ENCODE measurements around the gene TTBK2. TPM values are rescaled to one million over a fixed set of nuclear protein-coding genes. Genes with fewer than 3 reads are reported as not detected.

TTBK2 gene
- total RNA-seq, 1 experiment from 2014 or later = 17.2 TPM

DNA sequence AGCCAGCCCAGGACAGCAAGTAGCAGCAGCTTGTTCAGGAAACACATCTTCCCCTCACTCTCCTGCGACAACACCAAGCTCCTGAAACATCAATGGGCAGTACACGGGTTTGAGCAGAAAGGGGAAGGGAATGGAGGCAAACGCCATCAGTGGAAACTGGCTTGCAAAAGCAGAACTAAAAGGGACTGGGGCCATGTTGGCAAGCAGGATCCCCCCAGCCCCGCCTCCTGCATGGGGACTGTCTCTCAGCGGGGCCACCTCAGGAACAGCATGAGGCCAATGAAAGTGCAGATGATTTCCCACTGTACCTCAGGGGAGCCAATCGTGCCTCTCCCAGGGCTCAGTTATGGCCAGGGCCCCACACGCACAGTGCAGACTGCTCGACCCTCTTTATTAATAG lies 190.4 kb downstream of the TTBK2 start:
- ChIA-PET POLR2A (interaction anchor here (0.6 to 0.7 kb wide), 2 partner anchors 21 to 28 kb away, joined by 6 read pairs; no protein-coding TSS in a partner anchor), CTCF (no interaction called here)
- ATAC-seq (no peak), DNase-seq (ENCODE audit: low read depth, low spot score) (no peak)
- in situ Hi-C loops (cut with HindIII; ENCODE audit: low pct_unique_long_range_greater_than_20kb, low sequenced_read_pairs) (no loop called here), intact Hi-C loops (cut with micrococcal nuclease; ENCODE audit: unreplicated experiment) (no loop called here)
- 0 out of 2 replicates have a peak, but pooled peaks cover 3% of the 10 kb centered on the region for H3K4me1 ChIP-seq (ENCODE audit: control insufficient read depth, insufficient read depth, low read length)
- TF ChIP-seq SIN3A (IDR thresholded peaks at IDR 0.05; ENCODE audit: borderline replicate concordance, insufficient read depth, low read depth, low read length) = no peak
- TF ChIP-seq, protein P1, sequence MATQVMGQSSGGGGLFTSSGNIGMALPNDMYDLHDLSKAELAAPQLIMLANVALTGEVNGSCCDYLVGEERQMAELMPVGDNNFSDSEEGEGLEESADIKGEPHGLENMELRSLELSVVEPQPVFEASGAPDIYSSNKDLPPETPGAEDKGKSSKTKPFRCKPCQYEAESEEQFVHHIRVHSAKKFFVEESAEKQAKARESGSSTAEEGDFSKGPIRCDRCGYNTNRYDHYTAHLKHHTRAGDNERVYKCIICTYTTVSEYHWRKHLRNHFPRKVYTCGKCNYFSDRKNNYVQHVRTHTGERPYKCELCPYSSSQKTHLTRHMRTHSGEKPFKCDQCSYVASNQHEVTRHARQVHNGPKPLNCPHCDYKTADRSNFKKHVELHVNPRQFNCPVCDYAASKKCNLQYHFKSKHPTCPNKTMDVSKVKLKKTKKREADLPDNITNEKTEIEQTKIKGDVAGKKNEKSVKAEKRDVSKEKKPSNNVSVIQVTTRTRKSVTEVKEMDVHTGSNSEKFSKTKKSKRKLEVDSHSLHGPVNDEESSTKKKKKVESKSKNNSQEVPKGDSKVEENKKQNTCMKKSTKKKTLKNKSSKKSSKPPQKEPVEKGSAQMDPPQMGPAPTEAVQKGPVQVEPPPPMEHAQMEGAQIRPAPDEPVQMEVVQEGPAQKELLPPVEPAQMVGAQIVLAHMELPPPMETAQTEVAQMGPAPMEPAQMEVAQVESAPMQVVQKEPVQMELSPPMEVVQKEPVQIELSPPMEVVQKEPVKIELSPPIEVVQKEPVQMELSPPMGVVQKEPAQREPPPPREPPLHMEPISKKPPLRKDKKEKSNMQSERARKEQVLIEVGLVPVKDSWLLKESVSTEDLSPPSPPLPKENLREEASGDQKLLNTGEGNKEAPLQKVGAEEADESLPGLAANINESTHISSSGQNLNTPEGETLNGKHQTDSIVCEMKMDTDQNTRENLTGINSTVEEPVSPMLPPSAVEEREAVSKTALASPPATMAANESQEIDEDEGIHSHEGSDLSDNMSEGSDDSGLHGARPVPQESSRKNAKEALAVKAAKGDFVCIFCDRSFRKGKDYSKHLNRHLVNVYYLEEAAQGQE (IDR thresholded peaks at IDR 0.05; ENCODE audit: insufficient read depth in 1 of 2, low read depth in 2 of 2, low read length in 1 of 2) = no peak
- TF ChIP-seq TCF7L2 (IDR thresholded peaks at IDR 0.05; ENCODE audit: low read depth, low read length) = no peak
- TF ChIP-seq POLR2AphosphoS5 (IDR thresholded peaks at IDR 0.05; ENCODE audit: low read depth, low read length) = no peak
- TF ChIP-seq CTCF (IDR thresholded peaks at IDR 0.05) = no peak
- no TSS peak for BruUV-seq (replicated peaks)
- no peaks in the 10 kb centered on the region for H3K27me3 ChIP-seq (ENCODE audit: control insufficient read depth, insufficient read depth, low read length)
- no peak overlapping the region for H3K27ac ChIP-seq (ENCODE audit: low read length)
- no peak overlapping the region for H3K4me3 ChIP-seq (ENCODE audit: low read depth in 2 of 2, low read length in 2 of 2)
- no peaks in the 10 kb centered on the region for H3K9me3 ChIP-seq (ENCODE audit: control insufficient read depth, insufficient read depth, low read depth, low read length)
- peaks cover 2% of the 10 kb centered on the region for H3K36me3 ChIP-seq (ENCODE audit: control insufficient read depth, insufficient read depth, low read length)

DNA sequence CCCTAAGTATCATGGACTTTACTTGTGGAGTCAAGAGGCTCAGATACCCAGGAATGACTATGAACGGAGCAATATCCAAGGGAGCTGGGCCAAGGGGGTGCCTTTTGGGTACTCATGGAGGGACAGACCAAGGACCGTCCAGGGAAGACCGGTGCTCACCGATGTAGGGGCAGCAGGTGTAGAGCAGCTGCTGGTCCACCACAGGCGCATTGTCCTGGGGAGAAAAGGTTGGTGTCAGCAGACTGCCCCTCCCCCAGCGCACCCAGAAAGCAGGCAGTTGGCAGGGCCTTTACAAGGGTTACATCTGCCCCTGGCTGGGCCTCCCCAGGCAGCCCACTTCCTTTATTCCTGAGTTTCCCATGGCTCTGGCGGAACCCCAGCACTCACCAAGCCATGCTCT lies 191.2 kb downstream of the TTBK2 start:
- BruUV-seq (replicated peaks) = no TSS peak
- in situ Hi-C loops (cut with HindIII; ENCODE audit: low pct_unique_long_range_greater_than_20kb, low sequenced_read_pairs) (no loop called here), intact Hi-C loops (cut with micrococcal nuclease; ENCODE audit: unreplicated experiment) (no loop called here)
- ATAC-seq = no peak
- no peaks in the 10 kb centered on the region for H3K4me1 ChIP-seq (ENCODE audit: control insufficient read depth, insufficient read depth, low read length)
- no peak for DNase-seq (ENCODE audit: low read depth, low spot score)
- no peak overlapping the region for H3K27ac ChIP-seq (ENCODE audit: low read length)
- no peaks in the 10 kb centered on the region for H3K27me3 ChIP-seq (ENCODE audit: control insufficient read depth, insufficient read depth, low read length)
- ChIA-PET POLR2A (interaction anchor here (0.6 kb wide), 1 partner anchor 20 kb away, joined by 6 read pairs; no protein-coding TSS in a partner anchor), CTCF (interaction anchor here (0.8 kb wide), 1 partner anchor 18 kb away, joined by 3 read pairs; no protein-coding TSS in a partner anchor)
- H3K36me3 ChIP-seq (ENCODE audit: control insufficient read depth, insufficient read depth, low read length) = peaks cover 2% of the 10 kb centered on the region
- TF ChIP-seq CTCF (IDR thresholded peaks at IDR 0.05) (no peak), TCF7L2 (IDR thresholded peaks at IDR 0.05; ENCODE audit: low read depth, low read length) (no peak), POLR2AphosphoS5 (IDR thresholded peaks at IDR 0.05; ENCODE audit: low read depth, low read length) (no peak)
- TF ChIP-seq, protein P1 (IDR thresholded peaks at IDR 0.05; ENCODE audit: insufficient read depth in 1 of 2, low read depth in 2 of 2, low read length in 1 of 2) = no peak
- no peak overlapping the region for H3K4me3 ChIP-seq (ENCODE audit: low read depth in 2 of 2, low read length in 2 of 2)
- no peaks in the 10 kb centered on the region for H3K9me3 ChIP-seq (ENCODE audit: control insufficient read depth, insufficient read depth, low read depth, low read length)

Measured in Panc1 (cell line).